HEK293 (cell line): ENCODE data around the gene IL5RA.

Experiments
- CTCF ChIA-PET: fragments of 350-600 bp; formaldehyde crosslinking; extraction: SDS; loops from one replicate; lab custom pipeline; 2021; ENCODE audit warnings: antibody characterized with exemption; lab: Yijun Ruan, JAX
- POLR2A ChIA-PET: fragments of 300-600 bp; formaldehyde crosslinking; extraction: SDS; loops from one replicate; lab custom pipeline; 2020; ENCODE audit warnings: antibody characterized with exemption, inconsistent platforms; lab: Yijun Ruan, JAX
- H3K27ac ChIP-seq: fragments of 200-500 bp; sonication (Bioruptor generic); 2 replicates; pipeline ENCODE4 v1.5.1; 2014; ENCODE audit warnings: low read depth, low read length, control low read depth, inconsistent platforms; ENCODE audit errors: extremely low read depth
- H3K36me3 ChIP-seq, 2 experiments: fragments of 200-500 bp in 1 of 2; sonication (Bioruptor generic) in 1 of 2; 1 replicate in 1 of 2; 2 replicates in 1 of 2; pipeline ENCODE4 v1.5.1; 2014 to 2017; ENCODE audit warnings: inconsistent platforms in 2 of 2, low read length in 2 of 2; ENCODE audit not compliant: control insufficient read depth in 2 of 2, insufficient read depth in 1 of 2
- H3K4me1 ChIP-seq: fragments of 200-500 bp; sonication (Bioruptor generic); 2 replicates; pipeline ENCODE4 v1.5.1; 2014; ENCODE audit warnings: mild to moderate bottlenecking, low read length, inconsistent platforms; ENCODE audit not compliant: control insufficient read depth, insufficient read depth
- H3K4me3 ChIP-seq: 2 replicates; pipeline ENCODE4 v1.5.1; 2011; ENCODE audit warnings: low read depth, mild to moderate bottlenecking, control low read depth, low read length, moderate library complexity
- H3K9me3 ChIP-seq: fragments of 200-500 bp; sonication (Bioruptor generic); 2 replicates; pipeline ENCODE4 v1.5.1; 2014; ENCODE audit warnings: low read depth, low read length, inconsistent platforms; ENCODE audit not compliant: control insufficient read depth, insufficient read depth
- GLIS2 ChIP-seq: fragments of 450-650 bp; formaldehyde crosslinking; IDR thresholded peaks from 2 replicates; pipeline ENCODE4 v1.5.1; 2016; ENCODE audit warnings: missing biosample characterization, missing genetic modification characterization
- KLF8 ChIP-seq: fragments of 450-650 bp; formaldehyde crosslinking; IDR thresholded peaks from 2 replicates; pipeline ENCODE4 v1.5.1; 2016; ENCODE audit warnings: missing biosample characterization, missing genetic modification characterization
- MYNN ChIP-seq: fragments of 450-650 bp; formaldehyde crosslinking; IDR thresholded peaks from 2 replicates; pipeline ENCODE4 v1.5.1; 2016; ENCODE audit warnings: missing biosample characterization, missing genetic modification characterization, borderline replicate concordance
- PRDM1 ChIP-seq: fragments of 450-650 bp; formaldehyde crosslinking; IDR thresholded peaks from 2 replicates; pipeline ENCODE4; 2016; ENCODE audit warnings: missing biosample characterization, missing genetic modification characterization
- PRDM4 ChIP-seq: fragments of 450-650 bp; formaldehyde crosslinking; IDR thresholded peaks from 2 replicates; pipeline ENCODE4 v1.5.1; 2017; ENCODE audit warnings: missing biosample characterization, missing genetic modification characterization
- REST ChIP-seq: fragments of 450-650 bp; formaldehyde crosslinking; IDR thresholded peaks from 2 replicates; pipeline ENCODE4 v1.5.1; 2016; ENCODE audit warnings: missing biosample characterization, missing genetic modification characterization
- ZFHX2 ChIP-seq: fragments of 450-650 bp; formaldehyde crosslinking; conservative IDR thresholded peaks from 2 replicates; pipeline ENCODE4 v1.5.1; 2016; ENCODE audit warnings: missing biosample characterization, missing genetic modification characterization
- ZNF132 ChIP-seq: fragments of 450-650 bp; formaldehyde crosslinking; IDR thresholded peaks from 2 replicates; pipeline ENCODE4 v1.5.1; 2017; ENCODE audit warnings: missing biosample characterization, missing genetic modification characterization, borderline replicate concordance
- ZNF223 ChIP-seq: fragments of 450-650 bp; formaldehyde crosslinking; IDR thresholded peaks from 2 replicates; pipeline ENCODE4 v1.5.1; 2016; ENCODE audit warnings: missing biosample characterization, missing genetic modification characterization
- ZNF292 ChIP-seq: fragments of 450-650 bp; formaldehyde crosslinking; IDR thresholded peaks from 2 replicates; pipeline ENCODE4 v1.5.1; 2016; ENCODE audit warnings: low read depth, missing biosample characterization, missing genetic modification characterization, borderline replicate concordance
- ZNF366 ChIP-seq: fragments of 450-650 bp; formaldehyde crosslinking; conservative IDR thresholded peaks from 2 replicates; pipeline ENCODE4 v1.5.1; 2016; ENCODE audit warnings: missing biosample characterization, missing genetic modification characterization
- ZNF394 ChIP-seq: fragments of 450-650 bp; formaldehyde crosslinking; IDR thresholded peaks from 2 replicates; pipeline ENCODE4 v1.5.1; 2016; ENCODE audit warnings: missing biosample characterization, missing genetic modification characterization, mild to moderate bottlenecking, moderate library complexity, borderline replicate concordance
- ZNF529 ChIP-seq: fragments of 450-650 bp; formaldehyde crosslinking; IDR thresholded peaks from 2 replicates; pipeline ENCODE4 v1.5.1; 2017; ENCODE audit warnings: missing genetic modification characterization, missing biosample characterization; ENCODE audit not compliant: insufficient replicate concordance
- ZNF571 ChIP-seq: fragments of 450-650 bp; formaldehyde crosslinking; IDR thresholded peaks from 2 replicates; pipeline ENCODE4 v1.5.0; 2017; ENCODE audit warnings: missing biosample characterization, missing genetic modification characterization
- ZSCAN18 ChIP-seq: fragments of 450-650 bp; formaldehyde crosslinking; IDR thresholded peaks from 2 replicates; pipeline ENCODE4 v1.5.1; 2016; ENCODE audit warnings: missing biosample characterization, missing genetic modification characterization
- TF ChIP-seq, protein P1 (sequence below): fragments of 450-650 bp; formaldehyde crosslinking; IDR thresholded peaks from 2 replicates; pipeline ENCODE4 v1.5.1; 2016; ENCODE audit warnings: missing biosample characterization, missing genetic modification characterization
- TF ChIP-seq, protein P2 (sequence below): fragments of 450-650 bp; formaldehyde crosslinking; IDR thresholded peaks from 2 replicates; pipeline ENCODE4 v1.5.1; 2016; ENCODE audit warnings: missing biosample characterization, missing genetic modification characterization
- TF ChIP-seq, protein P3 (sequence below): fragments of 450-650 bp; formaldehyde crosslinking; IDR thresholded peaks from 2 replicates; pipeline ENCODE4 v1.5.1; 2016; ENCODE audit warnings: missing biosample characterization, missing genetic modification characterization
- TF ChIP-seq, protein P4 (sequence below): fragments of 450-650 bp; formaldehyde crosslinking; IDR thresholded peaks from 2 replicates; pipeline ENCODE4 v1.5.1; 2016; ENCODE audit warnings: missing biosample characterization, missing genetic modification characterization

Gene IL5RA

DNA sequence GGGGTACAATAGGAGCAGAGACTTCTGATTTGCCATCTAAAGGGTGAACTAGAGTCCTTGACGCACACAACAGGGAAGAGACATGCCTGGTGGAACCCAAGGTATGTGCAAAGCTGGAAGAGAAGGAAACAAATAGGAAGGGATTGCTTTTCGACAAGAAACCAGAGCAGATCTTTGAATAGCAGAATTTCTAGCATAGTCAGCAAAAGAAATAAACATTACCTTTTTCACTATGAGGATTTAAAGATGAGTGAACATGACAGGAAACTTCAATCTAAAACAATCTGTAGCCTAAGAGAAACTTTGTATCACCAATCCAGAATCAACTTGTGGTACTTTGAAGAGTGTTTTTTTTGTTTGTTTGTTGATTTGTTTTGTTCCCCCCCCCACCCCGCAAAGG is 4.9 kb downstream of the IL5RA start:
- H3K27ac ChIP-seq, result no peak overlapping the region
- CTCF ChIA-PET, result no interaction called here
- TF ChIP-seq MYNN (tag by site-specific recombination) (no peak), ZNF394 (tag by site-specific recombination) (no peak), PRDM1 (tag by site-specific recombination) (no peak), GLIS2 (no peak), ZFHX2 (tag by site-specific recombination) (no peak), ZNF132 (no peak), PRDM4 (tag by site-specific recombination) (no peak), ZNF292 (no peak), ZNF529 (tag by site-specific recombination) (no peak), ZNF223 (no peak), ZNF571 (tag by site-specific recombination) (no peak), ZNF366 (tag by site-specific recombination) (no peak), KLF8 (tag by site-specific recombination) (no peak)
- TF ChIP-seq, protein P1, sequence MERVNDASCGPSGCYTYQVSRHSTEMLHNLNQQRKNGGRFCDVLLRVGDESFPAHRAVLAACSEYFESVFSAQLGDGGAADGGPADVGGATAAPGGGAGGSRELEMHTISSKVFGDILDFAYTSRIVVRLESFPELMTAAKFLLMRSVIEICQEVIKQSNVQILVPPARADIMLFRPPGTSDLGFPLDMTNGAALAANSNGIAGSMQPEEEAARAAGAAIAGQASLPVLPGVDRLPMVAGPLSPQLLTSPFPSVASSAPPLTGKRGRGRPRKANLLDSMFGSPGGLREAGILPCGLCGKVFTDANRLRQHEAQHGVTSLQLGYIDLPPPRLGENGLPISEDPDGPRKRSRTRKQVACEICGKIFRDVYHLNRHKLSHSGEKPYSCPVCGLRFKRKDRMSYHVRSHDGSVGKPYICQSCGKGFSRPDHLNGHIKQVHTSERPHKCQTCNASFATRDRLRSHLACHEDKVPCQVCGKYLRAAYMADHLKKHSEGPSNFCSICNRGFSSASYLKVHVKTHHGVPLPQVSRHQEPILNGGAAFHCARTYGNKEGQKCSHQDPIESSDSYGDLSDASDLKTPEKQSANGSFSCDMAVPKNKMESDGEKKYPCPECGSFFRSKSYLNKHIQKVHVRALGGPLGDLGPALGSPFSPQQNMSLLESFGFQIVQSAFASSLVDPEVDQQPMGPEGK (tag by site-specific recombination), result no peak
- TF ChIP-seq, protein P2, sequence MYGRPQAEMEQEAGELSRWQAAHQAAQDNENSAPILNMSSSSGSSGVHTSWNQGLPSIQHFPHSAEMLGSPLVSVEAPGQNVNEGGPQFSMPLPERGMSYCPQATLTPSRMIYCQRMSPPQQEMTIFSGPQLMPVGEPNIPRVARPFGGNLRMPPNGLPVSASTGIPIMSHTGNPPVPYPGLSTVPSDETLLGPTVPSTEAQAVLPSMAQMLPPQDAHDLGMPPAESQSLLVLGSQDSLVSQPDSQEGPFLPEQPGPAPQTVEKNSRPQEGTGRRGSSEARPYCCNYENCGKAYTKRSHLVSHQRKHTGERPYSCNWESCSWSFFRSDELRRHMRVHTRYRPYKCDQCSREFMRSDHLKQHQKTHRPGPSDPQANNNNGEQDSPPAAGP, result no peak
- TF ChIP-seq, all 188 proteins: peak for 0
- POLR2A ChIA-PET, result no interaction called here
- Histone ChIP-seq H3K4me3 (no peak overlapping the region), H3K36me3 (no peaks in the 10 kb centered on the region), H3K4me1 (peaks cover 9% of the 10 kb centered on the region; the same call in 1 of the 2 replicates), H3K9me3 (no peaks in the 10 kb centered on the region)

DNA sequence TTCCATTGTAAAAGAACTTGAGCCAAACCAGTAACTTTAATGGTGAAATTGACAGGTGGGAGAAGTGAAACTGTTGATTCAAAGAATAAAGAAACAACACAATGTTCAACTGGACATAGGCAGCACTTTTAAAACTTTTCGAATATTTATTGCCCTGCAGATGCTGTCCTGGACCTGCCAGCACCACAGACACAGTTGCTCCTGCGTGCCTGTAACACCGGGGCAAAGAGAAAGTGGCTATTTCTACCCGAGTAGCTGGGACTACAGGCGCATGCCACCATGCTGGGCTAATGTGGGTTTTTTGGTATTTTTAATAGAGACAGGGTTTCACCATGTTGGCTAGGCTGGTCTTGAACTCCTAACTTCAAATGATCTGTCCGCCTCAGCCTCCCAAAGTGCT is 7.4 kb downstream of the IL5RA start:
- Histone ChIP-seq H3K9me3 (no peaks in the 10 kb centered on the region), H3K36me3 (no peaks in the 10 kb centered on the region), H3K4me1 (no peaks in the 10 kb centered on the region), H3K4me3 (no peak overlapping the region), H3K27ac (no peak overlapping the region)
- POLR2A ChIA-PET, result no interaction called here
- CTCF ChIA-PET, result no interaction called here
- TF ChIP-seq REST (tag by site-specific recombination) (no peak), ZNF571 (tag by site-specific recombination) (no peak), ZSCAN18 (tag by site-specific recombination) (no peak)
- TF ChIP-seq, protein P3, sequence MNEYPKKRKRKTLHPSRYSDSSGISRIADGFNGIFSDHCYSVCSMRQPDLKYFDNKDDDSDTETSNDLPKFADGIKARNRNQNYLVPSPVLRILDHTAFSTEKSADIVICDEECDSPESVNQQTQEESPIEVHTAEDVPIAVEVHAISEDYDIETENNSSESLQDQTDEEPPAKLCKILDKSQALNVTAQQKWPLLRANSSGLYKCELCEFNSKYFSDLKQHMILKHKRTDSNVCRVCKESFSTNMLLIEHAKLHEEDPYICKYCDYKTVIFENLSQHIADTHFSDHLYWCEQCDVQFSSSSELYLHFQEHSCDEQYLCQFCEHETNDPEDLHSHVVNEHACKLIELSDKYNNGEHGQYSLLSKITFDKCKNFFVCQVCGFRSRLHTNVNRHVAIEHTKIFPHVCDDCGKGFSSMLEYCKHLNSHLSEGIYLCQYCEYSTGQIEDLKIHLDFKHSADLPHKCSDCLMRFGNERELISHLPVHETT (tag by site-specific recombination), result no peak
- TF ChIP-seq, protein P4, sequence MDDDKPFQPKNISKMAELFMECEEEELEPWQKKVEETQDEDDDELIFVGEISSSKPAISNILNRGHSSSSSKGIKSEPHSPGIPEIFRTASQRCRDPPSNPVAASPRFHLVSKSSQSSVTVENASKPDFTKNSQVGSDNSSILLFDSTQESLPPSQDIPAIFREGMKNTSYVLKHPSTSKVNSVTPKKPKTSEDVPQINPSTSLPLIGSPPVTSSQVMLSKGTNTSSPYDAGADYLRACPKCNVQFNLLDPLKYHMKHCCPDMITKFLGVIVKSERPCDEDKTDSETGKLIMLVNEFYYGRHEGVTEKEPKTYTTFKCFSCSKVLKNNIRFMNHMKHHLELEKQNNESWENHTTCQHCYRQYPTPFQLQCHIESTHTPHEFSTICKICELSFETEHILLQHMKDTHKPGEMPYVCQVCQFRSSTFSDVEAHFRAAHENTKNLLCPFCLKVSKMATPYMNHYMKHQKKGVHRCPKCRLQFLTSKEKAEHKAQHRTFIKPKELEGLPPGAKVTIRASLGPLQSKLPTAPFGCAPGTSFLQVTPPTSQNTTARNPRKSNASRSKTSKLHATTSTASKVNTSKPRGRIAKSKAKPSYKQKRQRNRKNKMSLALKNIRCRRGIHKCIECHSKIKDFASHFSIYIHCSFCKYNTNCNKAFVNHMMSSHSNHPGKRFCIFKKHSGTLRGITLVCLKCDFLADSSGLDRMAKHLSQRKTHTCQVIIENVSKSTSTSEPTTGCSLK (tag by site-specific recombination), result no peak
